Lower lobe of right lung (tissue), 2 donors: Measurements from ENCODE around the gene TFPI2. TPM values are rescaled to one million over a fixed set of nuclear protein-coding genes. Genes with fewer than 3 reads are reported as not detected.

ENCODE experiments used
- ATAC-seq, 2 donors: fragments of 200-7000 bp; cut with Tn5 transposase; one replicate each; pipeline ENCODE4 v1.9.1; 2020 to 2022; ENCODE audit warnings: mild to moderate bottlenecking in 2 of 2, moderate library complexity in 2 of 2
- DNase-seq: peaks from one replicate; pipeline ENCODE4 v3.0.0-alpha.2; 2020
- H3K27ac ChIP-seq: fragments of 200-600 bp; one replicate; pipeline ENCODE4 v1.8.0; 2022
- H3K27me3 ChIP-seq: fragments of 200-600 bp; one replicate; pipeline ENCODE4 v1.8.0; 2022; ENCODE audit warnings: low read depth
- H3K36me3 ChIP-seq: fragments of 200-600 bp; one replicate; pipeline ENCODE4 v1.8.0; 2022; ENCODE audit warnings: mild to moderate bottlenecking
- H3K4me1 ChIP-seq: fragments of 200-600 bp; one replicate; pipeline ENCODE4 v1.8.0; 2022
- H3K4me3 ChIP-seq: fragments of 200-600 bp; one replicate; pipeline ENCODE4 v1.8.0; 2022; ENCODE audit warnings: mild to moderate bottlenecking
- H3K9me3 ChIP-seq: fragments of 200-600 bp; one replicate; pipeline ENCODE4 v1.8.0; 2022
- CTCF ChIP-seq: fragments of 200-600 bp; IDR thresholded peaks from one replicate; pipeline ENCODE4 v1.8.0; 2022; ENCODE audit warnings: antibody characterized with exemption, mild to moderate bottlenecking
- intact Hi-C: fragments of 100-400 bp; cut with DNase I; formaldehyde crosslinking; loops from one replicate; pipeline ENCODE4 v1.11.0; 2022
- total RNA-seq: library from RNA; stranded (reverse); fragmentation: NEBNext Ultra II Directional; extraction: Animal tissue kit (Norgen Biotek cat#: 25700); gene quantifications from one replicate; pipeline ENCODE4 v1.2.1, GENCODE V29; 2021
- donor health status: DM: no; HTN: yes; CAD: no; lungs with severe emphysema.

The TFPI2 gene
- total RNA-seq, 1 donor from 2014 or later, result 1.9 TPM

GRCh38 chr7:93835702-93836101 lies 54.9 kb downstream of the TFPI2 start:
- ATAC-seq (no peak), DNase-seq (no peak)
- TF ChIP-seq CTCF, result no peak
- no peaks in the 10 kb centered on the region for H3K27me3 ChIP-seq
- no peak overlapping the region for H3K27ac ChIP-seq
- H3K9me3 ChIP-seq, result no peaks in the 10 kb centered on the region
- no peaks in the 10 kb centered on the region for H3K4me1 ChIP-seq
- H3K4me3 ChIP-seq, result no peak overlapping the region
- no peaks in the 10 kb centered on the region for H3K36me3 ChIP-seq
- intact Hi-C loops, result no loop called here

Other genes with a start within 250 kb of the TFPI2 start
- not detected for gene GNGT1, start 15.8 kb upstream of the TFPI2 start, total RNA-seq
- 23.2 TPM for gene GNG11, start 31.0 kb upstream of the TFPI2 start, total RNA-seq
- 21.9 TPM for gene BET1, start 113.6 kb upstream of the TFPI2 start, total RNA-seq